CD4-positive, alpha-beta T cell treated with Interleukin-4 for 1 hour (primary cell): ENCODE data around the gene FHOD3.
"Not testable (repeated sequence)": the region's sequence is repeated elsewhere in the genome, so short reads cannot be mapped to it uniquely, and the experiment has no call there.

Source experiments
- DNase-seq, 2 donors: peaks; one replicate each; pipeline ENCODE4 v3.0.0-alpha.2; 2020 to 2022

The FHOD3 gene

DNA sequence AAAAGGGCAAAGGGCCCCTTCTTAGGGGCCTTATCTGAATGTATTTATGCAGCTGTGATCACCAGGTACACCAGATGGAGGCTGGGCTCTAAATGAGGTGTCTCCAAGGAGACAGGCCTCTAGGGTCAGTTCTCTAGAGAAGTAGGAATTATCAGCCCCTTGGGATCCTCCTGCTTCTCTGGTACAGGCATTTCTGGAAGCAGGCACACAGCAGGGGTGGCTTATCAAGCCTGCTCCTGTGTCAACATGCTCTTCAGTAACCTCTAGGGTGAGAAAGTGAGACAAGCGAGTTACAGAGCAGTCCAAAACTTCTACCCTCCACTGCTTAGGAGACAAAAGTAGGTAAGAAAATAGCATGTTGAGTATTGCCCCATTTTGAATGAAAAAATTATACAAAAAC, 517.5 kb downstream of the FHOD3 start:
- DNase-seq, result no peak

DNA sequence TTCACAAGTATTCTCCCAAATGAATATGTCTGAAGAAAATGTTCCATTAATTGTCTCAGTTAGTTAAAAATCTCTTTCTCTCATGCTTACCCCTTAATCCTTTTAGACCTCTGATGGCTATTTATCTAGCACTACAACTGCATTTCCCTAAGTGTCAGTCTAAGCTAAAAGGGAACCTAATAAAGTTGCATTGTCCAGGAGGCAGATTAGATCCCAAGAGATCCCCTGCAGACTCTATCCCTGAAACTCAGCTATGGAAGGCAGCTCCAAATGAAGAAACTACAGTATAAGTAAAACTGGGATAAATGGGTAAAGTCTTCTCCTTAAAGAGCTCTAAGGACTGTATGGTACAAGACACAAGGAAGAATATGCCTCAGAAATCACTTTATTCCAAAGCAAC, 518.6 kb downstream of the FHOD3 start:
- DNase-seq, result not testable (repeated sequence)

DNA sequence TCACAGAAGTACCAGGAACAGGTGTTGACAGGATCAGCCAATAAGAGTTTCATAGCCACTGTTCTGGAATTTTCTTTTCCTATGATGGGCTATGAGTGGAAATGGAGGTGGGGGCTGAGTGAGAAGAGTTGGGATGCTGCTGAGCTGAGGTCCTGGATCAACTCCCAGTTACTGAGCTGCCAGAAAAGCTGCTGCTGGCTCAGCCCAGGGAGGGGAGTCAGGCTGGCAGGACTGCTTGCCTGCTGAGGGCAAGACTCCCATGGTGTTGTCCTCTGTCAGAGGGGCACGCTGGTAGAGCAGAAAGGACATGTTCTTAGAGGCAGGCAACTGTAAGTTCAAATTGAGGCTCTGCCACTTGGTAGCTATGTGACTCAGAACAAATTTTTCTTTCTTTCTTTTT, 519.5 kb downstream of the FHOD3 start:
- DNase-seq, result no peak

DNA sequence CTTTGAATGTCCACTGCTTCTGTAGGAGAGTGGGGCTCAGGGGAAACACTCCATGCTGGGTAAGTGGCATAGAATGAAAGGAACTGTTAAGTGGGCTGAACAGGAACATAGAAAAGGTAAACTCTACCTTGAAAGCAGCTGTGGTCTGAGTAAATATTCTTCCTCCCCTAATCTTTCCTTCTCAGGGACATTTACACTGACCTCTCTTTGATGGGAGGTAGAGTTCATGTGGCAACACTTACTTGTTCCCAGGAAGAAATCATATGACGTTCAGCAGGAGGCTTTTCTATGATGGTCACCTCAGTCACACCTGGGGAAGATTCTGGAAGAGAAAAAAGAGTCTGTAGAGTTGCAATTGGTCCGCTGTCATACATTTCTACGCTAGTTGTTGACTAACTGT, 521.1 kb downstream of the FHOD3 start:
- no peak for DNase-seq

DNA sequence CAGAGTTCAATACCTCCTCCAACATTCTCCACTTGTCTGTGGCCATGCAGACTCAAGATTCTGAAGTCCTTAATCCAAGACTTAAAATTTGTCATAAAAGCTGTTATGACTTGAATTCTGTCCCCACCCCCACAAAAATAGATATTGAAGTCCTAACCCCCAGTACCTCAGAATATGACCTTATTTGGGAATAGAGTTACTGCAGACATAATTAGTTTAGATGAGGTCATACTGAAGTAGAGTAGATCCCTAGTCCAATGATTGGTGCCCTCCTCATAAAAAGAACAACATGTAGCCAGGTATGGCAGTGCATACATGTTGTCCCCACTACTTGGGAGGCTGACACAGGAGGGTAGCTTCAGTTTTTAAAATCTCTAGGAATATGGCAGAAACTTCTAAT, 522.1 kb downstream of the FHOD3 start:
- no peak for DNase-seq

DNA sequence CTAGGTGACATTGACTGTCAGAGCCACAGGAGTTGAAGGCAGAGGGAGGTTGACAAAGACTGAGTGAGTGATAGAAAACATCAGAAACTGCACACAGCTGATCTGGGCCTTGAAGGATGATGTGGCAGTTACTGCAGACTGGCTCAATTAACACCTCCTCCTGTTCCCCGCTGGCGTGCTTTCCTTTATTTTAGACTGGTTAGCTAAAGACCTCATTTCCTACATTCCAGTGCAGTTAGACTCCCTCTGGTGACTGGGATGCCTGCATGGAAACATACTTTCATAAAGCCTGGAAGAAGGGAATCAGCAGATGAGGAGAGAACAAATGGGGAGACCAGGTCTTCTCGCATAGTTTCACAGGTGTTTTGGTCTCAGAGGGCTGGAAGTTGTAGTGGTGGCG, 524.2 kb downstream of the FHOD3 start:
- DNase-seq, result no peak

DNA sequence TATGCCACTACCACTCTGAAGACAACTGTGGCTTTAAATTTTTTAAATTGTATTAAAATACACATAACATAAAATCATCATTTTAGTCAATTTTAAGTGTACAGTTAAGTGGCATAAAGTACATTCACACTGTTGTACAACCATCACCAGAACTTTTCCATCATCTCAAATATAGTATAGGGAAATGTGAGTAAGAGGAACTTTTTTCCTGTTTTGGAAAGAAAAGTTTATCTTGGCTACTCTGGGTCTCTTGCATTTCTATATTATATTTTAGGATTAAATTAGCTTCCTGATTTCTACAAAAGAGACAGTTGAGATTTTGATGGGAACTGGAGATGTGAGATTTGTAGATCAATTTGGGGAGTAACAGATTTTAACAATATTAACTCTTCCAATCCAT, 528.0 kb downstream of the FHOD3 start:
- DNase-seq, result no peak

DNA sequence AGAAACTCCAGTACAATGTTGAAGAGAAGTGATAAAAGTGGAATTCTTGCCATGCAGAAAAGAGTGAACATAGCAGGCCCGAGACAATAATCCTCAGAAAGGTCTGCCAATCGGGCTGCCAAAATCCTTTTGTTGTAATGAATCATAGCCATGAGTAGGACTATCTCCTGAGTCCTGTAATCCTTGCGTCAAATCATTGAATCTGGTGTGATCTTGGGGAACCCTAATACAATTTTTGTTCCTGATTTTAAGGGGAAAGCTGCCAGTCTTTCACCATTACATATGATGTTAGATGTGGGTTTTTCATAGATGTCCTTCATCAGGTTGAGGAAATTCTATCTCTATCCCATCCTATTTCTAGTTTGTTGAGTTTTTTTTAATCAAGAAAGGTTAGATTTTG, 529.0 kb downstream of the FHOD3 start:
- DNase-seq, result no peak

DNA sequence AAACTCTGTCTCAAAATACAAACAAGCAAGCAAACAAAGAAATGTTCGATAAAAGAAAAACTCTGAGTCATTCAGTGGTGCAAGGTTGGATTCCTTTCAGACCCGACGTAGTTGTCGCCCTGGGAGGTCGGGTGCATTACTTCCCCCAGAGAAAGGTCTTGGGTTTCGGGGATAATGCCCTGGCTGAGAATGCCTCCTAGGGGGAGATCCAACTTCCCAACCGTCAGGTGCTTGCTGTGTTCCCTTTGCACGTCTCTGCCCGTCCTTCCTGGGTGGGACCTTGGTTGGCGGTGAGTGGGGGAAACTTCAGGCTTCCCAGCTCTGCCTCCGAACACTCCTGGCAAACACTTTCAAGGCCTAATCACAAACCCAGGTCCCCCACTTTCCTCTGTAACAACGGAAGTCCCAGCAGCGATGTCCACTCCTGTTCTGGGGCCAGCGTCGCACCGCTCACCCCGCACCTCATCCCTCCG, 530.7 kb downstream of the FHOD3 start:
- peak in 1 of 2 donors; percentile 24 for DNase-seq

DNA sequence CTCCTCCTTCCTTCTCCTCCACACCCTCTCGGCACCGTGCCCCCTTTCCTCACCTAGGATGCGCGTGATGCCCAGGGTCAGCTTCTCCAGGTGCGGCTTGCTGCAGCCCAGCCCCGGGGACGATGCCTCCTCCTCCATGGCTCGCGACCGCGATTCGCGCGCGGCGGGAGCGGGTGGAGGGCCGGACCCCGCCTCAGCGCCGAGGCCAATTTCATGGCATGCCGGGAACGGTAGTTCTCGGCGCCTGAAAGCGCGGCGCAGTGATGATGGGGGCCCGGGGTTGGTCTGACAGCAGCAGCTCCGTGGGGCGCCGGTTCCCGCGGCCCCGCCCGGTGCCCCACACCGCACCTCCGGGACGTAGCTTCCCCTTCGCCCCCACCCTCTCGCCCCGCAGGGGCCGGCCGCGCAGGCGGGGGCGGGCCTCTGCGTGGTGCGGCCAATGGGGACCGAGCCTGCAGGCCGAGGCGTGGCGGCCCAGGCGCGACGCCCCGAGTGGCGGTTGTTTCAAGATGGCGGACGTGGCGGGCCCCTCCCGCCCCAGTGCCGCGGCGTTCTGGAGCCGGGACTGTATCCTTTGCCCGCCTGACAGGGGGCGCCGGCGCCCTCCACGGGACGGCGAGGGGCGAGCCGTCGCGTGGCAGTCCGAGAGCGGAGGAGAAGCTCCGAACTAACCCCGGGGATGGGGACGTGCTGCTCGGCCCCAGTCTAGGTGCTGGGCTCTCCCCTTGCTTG, 531.3 kb downstream of the FHOD3 start, which contains the start of the genes KIAA1328 and TPGS2:
Gene KIAA1328 (plus strand): TSS at position 498 of the 732 bp plus-strand sequence. CDS start 12 bp downstream, at position 510.
Gene TPGS2 (minus strand): TSS at position 373 of the 732 bp plus-strand sequence. CDS start 235 bp downstream, at position 138.
- peak; percentile 88 to 90 for DNase-seq
